DMS 273 (cell line): ENCODE measurements around the gene PRDM5.

Experiments
- DNase-seq: peaks from one replicate; lab custom pipeline; 2025; ENCODE audit not compliant: unreplicated experiment; lab: John Stamatoyannopoulos, UW

PRDM5 gene

DNA sequence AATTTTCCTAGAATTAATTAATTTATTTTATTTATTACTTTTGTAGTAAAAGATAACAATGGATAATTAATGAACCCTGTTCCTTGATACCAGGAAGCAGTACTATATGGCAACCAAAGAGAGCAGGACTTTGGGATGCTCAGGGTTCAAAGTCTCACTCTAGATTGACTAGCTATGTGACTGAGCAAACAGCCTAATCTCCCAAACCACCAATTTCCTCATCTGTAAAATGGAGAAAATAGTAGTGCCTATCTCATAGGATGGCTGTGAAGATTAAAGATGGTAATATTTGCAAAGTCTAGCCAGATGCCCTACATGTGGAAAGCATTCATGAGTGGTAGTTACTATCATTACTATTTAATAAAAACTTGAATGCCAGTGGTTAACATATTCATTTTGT is 97.6 kb downstream of the PRDM5 start:
- DNase-seq, result no peak

DNA sequence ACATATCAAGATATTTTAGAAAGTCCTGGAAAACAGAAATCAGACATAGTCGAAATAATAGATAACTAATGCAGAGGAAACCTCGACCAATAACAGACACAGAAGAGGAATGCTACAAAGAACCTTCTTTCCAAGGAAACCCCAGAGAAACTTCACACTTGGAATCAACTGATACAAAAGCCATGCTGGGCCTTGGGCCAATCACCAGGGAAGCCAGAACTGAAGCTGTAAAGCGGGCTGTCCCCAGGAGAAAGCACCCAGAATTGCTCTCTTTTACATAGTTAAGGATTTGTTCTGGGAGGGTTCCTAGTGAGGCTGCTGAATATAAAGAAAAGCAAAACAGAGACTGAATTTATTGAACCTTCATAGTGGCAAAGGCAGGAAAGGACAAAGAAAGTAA is 100.5 kb downstream of the PRDM5 start:
- no peak for DNase-seq

DNA sequence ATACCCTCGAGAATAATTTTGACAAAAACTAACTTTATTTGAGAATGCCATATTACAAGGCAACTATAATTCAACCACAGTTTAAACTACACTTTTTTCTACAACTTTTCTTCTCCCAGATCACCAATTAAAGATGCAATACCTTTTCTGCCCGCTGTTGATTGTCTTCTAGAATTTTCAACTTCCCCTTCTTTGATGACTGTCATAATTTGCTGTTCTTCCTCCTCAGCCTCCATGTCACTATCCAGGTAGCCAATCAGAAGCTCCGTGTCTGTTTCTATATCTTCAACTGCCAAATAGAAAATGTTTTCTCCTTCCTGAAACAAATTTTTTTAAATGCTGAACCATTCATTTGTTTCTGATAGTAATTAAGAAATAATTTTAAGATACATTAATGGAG is 101.5 kb downstream of the PRDM5 start:
- DNase-seq, result no peak

DNA sequence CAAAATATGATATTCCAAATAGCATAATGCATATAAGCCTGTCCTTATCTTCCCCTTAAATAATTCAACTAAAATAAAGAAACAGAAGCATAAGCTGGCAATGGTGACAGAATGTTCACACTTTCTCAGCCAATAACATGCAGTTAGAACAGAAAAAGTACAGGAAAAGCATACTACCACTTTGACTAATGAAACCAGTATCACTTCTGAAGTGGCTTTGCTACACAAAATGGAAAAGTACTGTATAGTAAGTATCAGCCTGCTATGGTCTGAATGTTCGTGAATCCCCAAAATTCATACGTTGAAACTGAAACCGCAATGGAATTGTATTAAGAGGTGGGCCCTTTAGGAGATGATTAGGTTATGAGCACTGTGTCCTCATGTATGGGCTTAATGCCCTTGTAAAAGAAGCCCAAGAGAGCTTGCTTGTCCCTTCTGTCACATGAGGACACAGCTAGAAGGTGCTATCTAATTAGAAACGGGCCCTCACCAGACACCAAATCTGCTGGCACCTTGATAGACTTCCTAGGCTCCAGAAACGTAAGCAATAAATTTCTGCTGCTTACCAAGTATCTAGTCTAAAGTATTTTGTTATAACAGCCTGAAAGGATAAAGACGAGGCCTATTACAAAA is 102.6 kb downstream of the PRDM5 start:
- DNase-seq, result no peak

DNA sequence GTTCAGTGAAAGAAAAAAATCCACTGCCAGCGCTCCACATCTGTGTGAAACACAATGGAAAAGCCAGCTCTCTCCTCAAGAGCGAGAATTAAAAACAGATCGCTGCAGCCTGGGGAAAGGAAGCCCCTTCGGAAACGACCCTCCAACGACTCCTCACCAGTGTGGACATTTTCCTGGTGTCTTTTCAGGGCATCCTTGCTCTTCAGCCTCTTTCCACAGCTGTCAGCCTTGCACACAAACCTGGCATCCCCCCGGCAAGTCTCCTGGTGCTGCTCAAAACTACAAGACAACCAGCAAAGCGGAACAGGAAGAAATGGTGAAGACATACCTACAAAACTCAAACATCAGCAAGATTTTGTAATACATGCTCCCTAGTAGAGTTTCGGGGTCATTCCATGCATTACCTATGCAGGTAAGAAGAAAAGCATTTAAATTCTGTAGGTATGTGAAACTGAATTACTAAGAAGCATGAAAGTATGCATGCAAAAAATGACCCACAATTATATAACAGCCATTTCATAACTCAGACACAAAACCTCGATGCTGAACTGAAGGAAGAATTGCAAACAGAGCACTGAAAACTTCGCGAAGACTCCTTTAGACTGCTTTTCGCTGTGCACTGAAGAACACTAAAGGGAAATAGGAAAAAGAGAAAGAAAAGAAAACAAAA is 106.1 kb downstream of the PRDM5 start:
- no peak for DNase-seq

DNA sequence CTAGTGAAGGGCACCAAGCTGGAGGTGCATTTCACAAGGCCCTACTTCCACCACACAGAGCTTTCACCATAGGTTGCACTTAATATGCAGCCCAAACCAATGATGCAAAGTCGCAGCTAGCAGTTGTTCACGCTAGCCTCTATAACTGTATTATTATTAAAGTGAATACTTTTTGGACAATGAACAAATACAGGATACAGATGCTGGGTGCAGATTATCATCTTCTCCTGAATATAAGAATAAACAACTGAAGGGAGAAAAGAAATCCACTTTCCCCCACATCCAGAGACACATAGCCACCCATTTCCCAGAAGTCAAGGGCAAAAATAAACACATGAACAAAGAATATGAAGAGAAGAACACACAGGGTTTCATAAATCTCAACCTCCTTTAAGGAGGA is 107.2 kb downstream of the PRDM5 start:
- no peak for DNase-seq

DNA sequence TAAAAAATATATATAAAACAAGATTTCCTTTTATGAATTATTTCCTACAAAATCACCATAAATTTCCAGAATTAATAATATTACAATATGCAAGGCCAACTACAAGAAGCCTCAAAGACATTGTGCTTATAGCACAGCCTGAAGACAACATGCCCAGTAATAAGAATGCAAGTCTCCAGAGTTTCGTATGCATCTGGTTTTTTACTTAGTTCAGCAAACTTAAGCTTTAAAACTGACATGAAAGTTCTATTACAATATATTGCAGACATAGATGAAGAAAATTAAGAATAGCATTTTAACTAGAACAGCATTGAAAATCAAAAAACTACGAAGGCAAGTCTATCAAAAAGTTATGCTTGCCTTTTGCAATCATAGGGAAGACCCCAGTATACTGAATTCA is 107.6 kb downstream of the PRDM5 start:
- DNase-seq, result no peak

DNA sequence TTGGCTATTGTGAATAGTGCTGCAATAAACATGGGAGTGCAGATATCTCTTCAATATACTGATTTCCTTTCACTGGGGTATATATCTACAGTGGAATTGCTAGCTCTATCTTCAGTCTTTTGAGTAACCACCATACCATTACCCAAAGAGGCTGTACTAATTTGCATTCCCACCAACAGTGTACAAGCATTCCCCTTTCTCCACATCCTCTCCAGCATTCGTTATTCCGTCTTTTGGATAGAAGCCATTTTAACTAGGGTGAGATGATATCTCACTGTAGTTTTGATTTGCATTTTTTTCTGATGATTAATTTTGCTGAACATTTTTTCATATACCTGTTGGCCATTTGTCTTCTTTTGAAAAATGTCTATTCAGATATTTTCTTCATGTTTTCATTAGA is 110.3 kb downstream of the PRDM5 start:
- no peak for DNase-seq

DNA sequence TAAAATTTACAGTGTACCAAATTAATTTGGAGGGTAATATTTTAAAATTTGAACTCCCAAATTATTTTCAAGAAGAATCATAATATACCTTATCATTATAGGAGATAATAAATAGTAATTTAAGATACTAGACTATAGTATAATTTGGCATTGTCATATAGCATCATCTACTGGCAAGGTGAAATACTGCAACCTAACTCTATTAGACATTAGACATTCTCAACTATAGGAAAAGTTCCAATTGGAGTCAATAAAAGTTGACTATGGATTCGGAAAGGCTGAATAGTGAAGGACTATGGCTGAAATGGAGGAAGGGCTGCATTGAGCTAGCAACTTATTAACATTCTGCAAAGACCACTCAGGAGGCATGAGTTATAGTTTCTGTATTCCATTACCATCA is 113.0 kb downstream of the PRDM5 start:
- DNase-seq, result peak; percentile 5

DNA sequence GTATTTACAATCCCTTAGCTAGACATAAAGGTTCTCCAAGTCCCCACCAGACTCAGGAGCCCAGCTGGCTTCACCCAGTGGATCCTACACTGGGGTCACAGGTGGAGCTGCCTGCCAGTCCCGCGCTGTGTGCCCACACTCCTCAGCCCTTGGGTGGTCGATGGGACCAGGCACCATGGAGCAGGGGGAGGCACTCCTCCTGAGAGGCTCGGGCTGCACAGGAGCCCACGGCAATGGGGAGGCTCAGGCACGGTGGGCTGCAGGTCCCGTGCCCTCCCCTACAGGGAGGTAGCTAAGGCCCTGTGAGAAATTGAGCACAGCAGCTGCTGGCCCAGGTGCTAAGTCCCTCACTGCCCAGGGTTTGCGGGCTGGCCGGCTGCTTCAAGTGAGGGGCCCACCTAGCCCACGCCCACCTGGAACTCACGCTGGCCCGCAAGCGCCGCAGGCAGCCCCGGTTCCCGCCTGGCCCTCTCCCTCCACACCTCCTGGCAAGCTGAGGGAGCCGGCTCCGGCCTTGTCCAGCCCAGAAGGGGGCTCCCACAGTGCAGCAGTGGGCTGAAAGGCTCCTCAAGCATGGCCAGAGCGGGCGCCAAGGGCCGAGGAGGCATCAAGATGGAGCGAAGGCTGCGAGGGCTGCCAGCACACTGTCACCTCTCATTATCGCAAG is 113.9 kb downstream of the PRDM5 start:
- DNase-seq, result no peak

DNA sequence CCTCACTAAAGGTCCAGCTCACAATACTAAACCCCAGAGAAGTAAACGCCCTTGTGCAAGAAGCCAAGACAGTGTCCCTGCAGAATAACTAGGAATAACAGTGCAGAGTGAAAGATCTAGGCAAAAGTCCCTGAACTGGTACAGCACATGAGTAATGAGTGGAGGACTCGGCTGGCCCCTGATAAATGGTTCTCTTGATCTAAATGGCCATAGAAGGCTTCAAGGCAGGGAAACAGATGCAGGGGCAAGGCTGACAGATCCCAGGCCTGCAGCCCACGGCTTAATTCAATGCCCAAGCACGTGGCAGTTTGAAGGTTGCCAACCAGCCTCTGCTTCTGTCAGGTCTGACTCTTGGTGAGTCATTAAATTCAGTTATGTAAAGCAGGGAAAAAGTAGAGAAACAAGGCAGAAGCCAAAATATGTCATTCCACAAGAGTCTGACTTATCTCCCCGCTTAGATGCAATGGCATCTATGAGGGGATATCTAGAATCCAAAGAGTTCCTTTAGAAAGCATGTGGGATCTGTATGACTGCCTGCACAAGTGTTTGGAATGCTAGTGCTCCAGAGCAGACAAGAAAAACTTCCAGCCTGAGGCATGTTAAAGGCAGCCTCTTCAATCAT is 121.3 kb downstream of the PRDM5 start:
- peak; percentile 1 for DNase-seq

DNA sequence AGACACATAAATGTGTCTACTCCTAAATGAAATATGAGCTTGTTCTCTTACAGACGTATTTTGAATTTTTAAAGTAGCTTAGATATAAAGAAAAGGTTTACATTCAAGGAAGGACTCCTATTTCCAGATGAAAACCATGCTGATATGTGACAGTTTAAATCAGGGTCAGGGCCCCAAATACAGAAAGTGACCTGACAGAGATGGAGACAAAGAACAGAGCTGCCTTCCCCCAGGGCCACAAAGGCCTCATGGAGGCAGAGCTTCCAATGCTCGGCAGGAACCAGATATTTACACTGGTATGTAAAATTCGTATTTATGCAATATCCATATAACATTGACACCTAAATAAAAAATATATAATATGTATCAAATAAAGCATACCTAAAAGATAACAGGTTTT is 124.0 kb downstream of the PRDM5 start:
- no peak for DNase-seq

DNA sequence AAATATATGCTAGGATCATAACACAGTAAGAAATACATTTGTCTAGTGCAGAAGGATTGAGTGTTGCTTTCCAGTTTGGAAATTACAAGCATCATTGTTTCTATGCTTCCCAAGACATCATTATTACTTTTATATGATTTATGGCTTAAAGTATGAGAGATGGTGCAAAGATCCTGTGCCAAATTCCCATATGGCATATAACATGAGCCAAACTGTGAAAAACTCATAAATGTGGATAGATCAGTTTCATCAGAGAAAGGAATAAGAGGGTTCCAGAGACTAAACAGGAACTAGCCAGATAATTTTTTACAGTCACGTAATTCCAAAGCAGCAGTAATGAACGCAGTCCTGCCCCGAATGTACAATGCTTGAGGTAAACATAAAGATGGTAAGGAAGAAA is 126.3 kb downstream of the PRDM5 start:
- no peak for DNase-seq

DNA sequence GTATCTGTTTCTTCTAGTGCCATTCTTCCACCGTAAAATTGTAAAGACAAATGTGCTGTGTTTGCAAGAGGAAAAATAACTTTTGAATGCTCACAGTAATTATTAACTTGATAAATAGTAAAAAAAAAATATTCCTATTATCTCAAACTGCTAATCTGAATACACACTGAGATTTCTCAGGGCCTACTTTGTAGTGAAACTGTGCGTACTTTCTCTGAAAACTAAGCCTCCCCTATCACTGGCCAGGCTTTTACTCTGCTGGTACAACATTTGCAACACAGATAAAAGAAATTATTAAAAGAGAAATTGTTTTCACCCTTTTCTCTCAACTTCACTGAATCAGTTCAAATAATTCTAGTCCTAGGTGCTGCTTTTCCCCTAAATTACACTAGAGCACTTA is 137.3 kb downstream of the PRDM5 start:
- no peak for DNase-seq

DNA sequence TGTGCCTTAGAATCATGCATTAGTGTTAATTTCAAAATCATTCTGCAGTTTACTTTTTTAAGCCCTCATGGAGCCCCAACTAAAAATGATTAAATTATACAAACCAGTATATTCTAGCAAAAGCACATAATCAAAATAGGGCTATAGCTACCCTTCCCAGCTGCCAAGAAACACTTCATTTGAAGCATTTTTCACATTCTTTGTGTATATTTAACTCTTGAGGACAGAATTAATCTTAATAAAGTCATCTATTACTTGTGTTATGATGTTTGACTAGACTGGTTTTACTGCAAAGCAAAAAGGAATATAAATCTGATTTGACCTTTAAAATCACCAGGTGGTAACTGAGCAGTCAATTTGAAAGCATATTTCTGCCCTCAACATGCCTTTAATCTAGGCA is 145.1 kb downstream of the PRDM5 start:
- DNase-seq, result no peak

DNA sequence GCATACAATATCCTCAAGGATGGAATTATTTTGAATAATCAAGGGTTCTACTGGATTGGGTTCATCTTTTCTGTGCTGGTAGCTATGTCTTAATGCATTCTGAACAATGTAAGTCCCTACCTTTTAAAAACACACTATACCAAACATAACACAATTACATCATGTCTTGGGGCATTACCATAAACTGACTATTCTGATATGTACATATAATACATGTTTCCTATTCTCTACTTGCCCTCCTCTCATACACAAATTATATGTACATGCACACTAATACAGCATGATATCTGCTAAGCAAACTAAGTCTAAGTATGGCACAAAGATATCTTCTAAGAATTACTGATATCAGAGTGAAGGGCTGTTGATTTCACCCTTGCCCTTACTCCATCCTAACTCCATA is 147.1 kb downstream of the PRDM5 start:
- no peak for DNase-seq

DNA sequence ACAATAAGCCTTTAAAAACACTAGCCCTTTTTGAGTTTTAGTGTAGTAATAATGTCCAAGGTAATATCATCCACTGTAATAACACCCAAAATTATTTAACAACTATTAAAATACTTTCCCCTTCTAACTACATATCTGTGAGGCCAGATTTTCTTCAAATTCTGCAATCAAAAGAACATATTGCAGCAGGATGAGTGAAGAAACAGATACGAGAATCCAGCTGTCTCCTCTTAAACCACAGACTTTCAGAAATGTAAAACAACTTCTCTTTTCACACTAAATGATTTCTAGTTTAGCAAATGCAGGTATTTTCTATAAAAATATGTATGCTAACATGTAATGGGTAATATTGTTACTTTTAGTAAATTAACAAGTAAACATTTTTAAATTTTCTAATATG is 148.9 kb downstream of the PRDM5 start:
- DNase-seq, result no peak

DNA sequence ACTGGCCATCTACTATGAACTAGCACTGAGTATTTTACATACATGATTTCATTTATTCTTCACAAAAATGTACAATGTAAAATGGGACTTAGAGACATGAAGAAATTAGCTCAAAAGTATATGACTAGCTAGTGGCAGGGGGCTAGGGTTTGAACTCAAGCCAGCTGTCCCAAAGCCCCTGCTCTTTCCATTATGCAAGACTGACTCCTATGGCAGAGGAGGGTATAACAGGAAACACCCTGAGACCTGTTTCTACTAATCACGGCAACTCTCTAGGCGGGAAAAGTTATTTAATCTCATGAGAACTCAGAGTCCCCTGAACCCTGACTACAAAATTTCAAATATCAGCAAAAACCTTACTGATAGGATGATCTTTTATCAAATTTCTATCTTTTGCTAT is 150.6 kb downstream of the PRDM5 start:
- no peak for DNase-seq

DNA sequence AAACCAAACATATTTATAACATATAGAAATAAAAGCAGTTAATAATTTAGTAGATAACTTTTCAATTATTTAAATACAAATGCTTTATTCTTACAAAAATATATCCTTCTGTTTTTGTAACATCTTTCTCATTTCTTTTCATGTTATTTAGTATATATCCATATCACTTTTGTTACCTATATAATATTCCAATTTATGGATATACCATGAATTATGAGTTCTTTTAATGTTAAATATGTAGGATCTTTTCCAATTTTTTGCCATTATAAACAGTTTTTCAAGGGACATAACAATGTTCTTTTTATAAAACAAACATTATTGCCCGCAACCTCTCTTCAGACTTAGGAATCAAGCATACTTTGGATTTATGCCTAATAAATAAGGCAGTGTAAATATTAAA is 151.6 kb downstream of the PRDM5 start:
- no peak for DNase-seq

DNA sequence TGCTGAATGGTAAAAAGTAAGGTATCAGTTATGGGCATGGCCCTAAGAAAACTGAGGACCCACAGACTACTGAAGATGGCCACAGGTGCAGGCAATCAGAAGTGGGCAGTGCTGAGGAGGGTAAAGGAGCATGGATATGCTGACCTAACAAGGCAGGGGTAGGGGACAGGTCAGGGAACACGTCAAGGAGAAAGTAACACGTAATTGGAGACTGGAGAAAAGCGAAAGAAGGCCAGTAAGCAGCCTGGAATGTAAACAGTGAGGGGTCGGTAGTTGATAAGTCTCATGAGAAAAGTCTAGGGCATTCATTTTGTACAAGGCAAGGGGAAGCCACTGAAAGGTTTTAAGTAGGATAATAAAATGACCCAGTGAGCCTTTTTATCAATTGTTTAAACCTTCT is 153.3 kb downstream of the PRDM5 start:
- no peak for DNase-seq

DNA sequence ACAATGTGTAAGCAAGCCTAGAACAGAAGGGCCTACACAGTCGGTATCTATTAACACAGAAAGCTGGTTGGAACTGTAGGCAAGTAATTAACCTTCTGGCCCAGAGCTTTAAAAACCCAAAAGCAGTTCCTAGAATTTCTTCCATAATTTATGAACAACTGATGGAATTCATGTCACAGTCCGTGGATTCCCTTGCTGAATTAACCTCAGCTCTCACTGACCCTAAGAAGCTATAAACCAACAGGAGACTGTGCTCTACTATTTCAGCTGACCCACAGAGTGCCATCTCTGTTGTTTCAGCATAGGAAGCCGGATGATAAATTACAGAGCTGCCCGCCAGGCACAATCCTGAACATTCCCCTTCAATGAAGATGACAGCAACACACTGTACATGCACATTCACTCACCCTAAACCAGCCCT is 157.3 kb downstream of the PRDM5 start:
- no peak for DNase-seq

DNA sequence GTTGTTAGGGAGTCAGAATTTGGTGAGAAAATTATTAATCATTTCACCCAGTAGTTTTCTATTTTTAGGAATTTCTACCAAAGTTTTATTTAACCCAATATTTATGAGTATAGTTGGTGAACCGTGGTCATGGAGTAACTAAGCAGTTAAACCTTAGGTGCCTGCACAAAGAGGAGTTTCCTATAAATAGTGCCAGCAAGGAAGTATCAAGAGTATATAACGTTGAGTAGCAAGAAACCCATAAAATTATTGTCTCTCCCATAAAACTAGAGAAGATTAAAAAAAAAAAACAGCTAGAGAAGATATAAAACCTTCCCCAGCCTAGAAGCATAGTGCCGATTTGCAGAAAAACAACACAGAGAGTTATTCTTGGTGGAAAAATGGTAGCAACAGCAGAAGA is 158.9 kb downstream of the PRDM5 start:
- DNase-seq, result no peak
